Trophoblast cell (in vitro differentiated cells and primary cell): ENCODE measurements around the gene MYH13.
A peak's percentile ranks its signal among the peaks of the same experiment; 100 is the strongest.

Experiments
- DNase-seq, 2 donors: peaks; one replicate each; pipeline ENCODE4 v3.0.0-alpha.2; 2016
- H2AFZ ChIP-seq: 2 replicates; pipeline ENCODE4 v1.6.1; 2013; ENCODE audit warnings: low read length, moderate library complexity, mild to moderate bottlenecking; ENCODE audit not compliant: insufficient read depth, poor library complexity
- H2AK5ac ChIP-seq: 2 replicates; pipeline ENCODE4 v1.6.1; 2013; ENCODE audit warnings: mild to moderate bottlenecking, low read length
- H2BK120ac ChIP-seq: 2 replicates; pipeline ENCODE4 v1.6.1; 2013; ENCODE audit warnings: low read length, mild to moderate bottlenecking, moderate library complexity; ENCODE audit not compliant: insufficient read depth, poor library complexity
- H2BK12ac ChIP-seq: 2 replicates; pipeline ENCODE4 v1.6.1; 2013; ENCODE audit warnings: mild to moderate bottlenecking, low read length, moderate library complexity
- H2BK5ac ChIP-seq: 2 replicates; pipeline ENCODE4 v1.6.1; 2013; ENCODE audit warnings: low read length, low read depth, moderate library complexity, mild to moderate bottlenecking; ENCODE audit not compliant: poor library complexity
- H3K14ac ChIP-seq: 2 replicates; pipeline ENCODE4 v1.6.1; 2013; ENCODE audit warnings: mild to moderate bottlenecking, low read length
- H3K18ac ChIP-seq: 2 replicates; pipeline ENCODE4 v1.6.1; 2013; ENCODE audit warnings: mild to moderate bottlenecking, low read length
- H3K23ac ChIP-seq: 2 replicates; pipeline ENCODE4 v1.6.1; 2013; ENCODE audit warnings: low read length
- H3K27ac ChIP-seq: 2 replicates; pipeline ENCODE4 v1.5.1; 2013; ENCODE audit warnings: low read depth, mild to moderate bottlenecking, inconsistent platforms, low read length, moderate library complexity
- H3K27me3 ChIP-seq: 2 replicates; pipeline ENCODE4 v1.6.1; 2013; ENCODE audit warnings: inconsistent platforms, mild to moderate bottlenecking, low read length, moderate library complexity; ENCODE audit not compliant: insufficient read depth
- H3K36me3 ChIP-seq, 2 experiments: 1 replicate in 1 of 2; 2 replicates in 1 of 2; pipeline ENCODE4 v1.6.1; 2013; ENCODE audit warnings: low read length in 2 of 2, mild to moderate bottlenecking in 2 of 2, moderate library complexity in 1 of 2; ENCODE audit not compliant: insufficient read depth in 2 of 2, control insufficient read depth in 1 of 2
- H3K4ac ChIP-seq: 2 replicates; pipeline ENCODE4 v1.6.1; 2013; ENCODE audit warnings: low read depth, mild to moderate bottlenecking, low read length, moderate library complexity
- H3K4me1 ChIP-seq, 2 experiments: 1 replicate in 1 of 2; 2 replicates in 1 of 2; pipeline ENCODE4 v1.6.1; 2013; ENCODE audit warnings: low read length in 2 of 2, mild to moderate bottlenecking in 2 of 2, moderate library complexity in 1 of 2; ENCODE audit not compliant: insufficient read depth in 2 of 2, control insufficient read depth in 1 of 2
- H3K4me2 ChIP-seq: 2 replicates; pipeline ENCODE4 v1.6.1; 2013; ENCODE audit warnings: inconsistent platforms, mild to moderate bottlenecking, low read length, moderate library complexity
- H3K4me3 ChIP-seq: 2 replicates; pipeline ENCODE4 v1.5.1; 2013; ENCODE audit warnings: mild to moderate bottlenecking, low read depth, low read length, inconsistent platforms
- H3K79me1 ChIP-seq: one replicate; pipeline ENCODE4 v1.6.1; 2013; ENCODE audit warnings: low read length
- H3K79me2 ChIP-seq: 2 replicates; pipeline ENCODE4 v1.6.1; 2013; ENCODE audit warnings: low read length, mild to moderate bottlenecking; ENCODE audit not compliant: control insufficient read depth, insufficient read depth, poor library complexity
- H3K9ac ChIP-seq: 2 replicates; pipeline ENCODE4 v1.6.1; 2013; ENCODE audit warnings: mild to moderate bottlenecking, low read length
- H3K9me3 ChIP-seq: 2 replicates; pipeline ENCODE4 v1.6.1; 2013; ENCODE audit warnings: low read depth, mild to moderate bottlenecking, control low read depth, inconsistent platforms, low read length; ENCODE audit not compliant: insufficient read depth
- H4K12ac ChIP-seq: 2 replicates; pipeline ENCODE4 v1.6.1; 2013; ENCODE audit warnings: low read depth, mild to moderate bottlenecking, low read length, moderate library complexity
- H4K8ac ChIP-seq: 2 replicates; pipeline ENCODE4 v1.6.1; 2013; ENCODE audit warnings: low read depth, mild to moderate bottlenecking, low read length, moderate library complexity
- H4K91ac ChIP-seq: one replicate; pipeline ENCODE4 v1.6.1; 2013; ENCODE audit warnings: low read depth, mild to moderate bottlenecking, low read length, moderate library complexity
- WGBS: extraction: QIAGEN DNeasy Blood & Tissue Kit; methylation state at CpG from one replicate; pipeline ENCODE4 v1.1.7; 2013; ENCODE audit warnings: missing lambda C conversion rate; ENCODE audit not compliant: insufficient read length, insufficient coverage; ENCODE audit errors: extremely low coverage; 5-methylcytosine and 5-hydroxymethylcytosine counted together

MYH13 gene

DNA sequence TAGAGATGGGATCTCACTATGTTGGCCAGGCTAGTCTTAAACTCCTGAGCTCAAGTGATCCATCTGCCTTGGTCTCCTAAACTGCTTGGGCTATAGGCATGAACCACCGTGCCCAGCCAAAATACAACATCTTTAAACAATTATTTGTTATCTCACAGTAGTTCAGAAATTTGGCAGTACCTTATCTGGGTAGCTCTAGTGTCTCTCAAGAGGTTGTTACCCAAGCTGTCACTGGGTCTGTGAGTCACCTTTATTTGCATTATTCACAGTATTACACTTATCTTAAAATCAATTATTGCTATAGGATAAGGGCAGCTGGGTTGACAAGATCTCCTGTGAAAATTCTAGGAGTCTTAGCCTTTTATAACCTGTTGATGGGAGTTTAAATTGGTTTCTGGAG is 110.4 kb downstream of the MYH13 start:
- Histone ChIP-seq H3K9me3 (no peaks in the 10 kb centered on the region), H2BK12ac (no peak overlapping the region), H2BK5ac (no peak overlapping the region), H2BK120ac (no peak overlapping the region), H2AK5ac (no peak overlapping the region), H3K36me3 (no peaks in the 10 kb centered on the region), H3K79me2 (no peaks in the 10 kb centered on the region), H3K4ac (no peak overlapping the region), H3K27ac (no peak overlapping the region), H3K9ac (no peak overlapping the region), H4K8ac (no peak overlapping the region), H3K18ac (no peak overlapping the region), H3K23ac (no peak overlapping the region), H2AFZ (no peak overlapping the region), H3K14ac (no peak overlapping the region), H3K79me1 (no peaks in the 10 kb centered on the region), H4K91ac (no peak overlapping the region), H3K27me3 (no peaks in the 10 kb centered on the region), H3K4me1 (no peaks in the 10 kb centered on the region), H3K4me2 (no peak overlapping the region), H3K4me3 (no peak overlapping the region), H4K12ac (no peak overlapping the region)
- DNase-seq, result peak; percentile 53 to 81
- no CpG with 5 or more reads among the region's 1 CpG for WGBS

DNA sequence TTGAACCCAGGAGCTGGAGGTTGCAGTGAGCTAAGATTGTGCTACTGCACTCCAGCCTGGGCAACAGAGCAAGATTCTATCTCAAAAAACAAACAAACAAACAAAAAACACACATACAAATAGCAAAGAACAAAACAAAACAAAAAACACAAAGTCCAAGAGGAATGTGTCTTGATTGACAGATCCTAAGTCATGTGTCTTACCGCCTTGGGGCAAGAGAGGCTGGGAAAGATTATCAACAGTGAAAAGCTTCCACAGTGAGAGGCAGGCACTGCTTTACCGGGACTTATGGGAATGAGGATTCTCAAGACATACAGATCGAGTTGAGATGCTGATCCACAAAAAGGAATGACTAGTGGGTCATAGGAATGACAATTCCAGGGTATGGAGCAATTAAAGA is 111.7 kb downstream of the MYH13 start:
- no peak overlapping the region for H3K14ac ChIP-seq
- no peak overlapping the region for H3K23ac ChIP-seq
- no peak overlapping the region for H3K4me3 ChIP-seq
- no peaks in the 10 kb centered on the region for H3K9me3 ChIP-seq
- H3K79me1 ChIP-seq, result no peaks in the 10 kb centered on the region
- no CpG with 5 or more reads among the region's 3 CpGs for WGBS
- H3K27ac ChIP-seq, result no peak overlapping the region
- peak; percentile 56 to 73 for DNase-seq
- no peaks in the 10 kb centered on the region for H3K36me3 ChIP-seq
- H3K4me1 ChIP-seq, result no peaks in the 10 kb centered on the region
- no peak overlapping the region for H2AK5ac ChIP-seq
- H2BK120ac ChIP-seq, result no peak overlapping the region
- H2BK12ac ChIP-seq, result no peak overlapping the region
- no peaks in the 10 kb centered on the region for H3K79me2 ChIP-seq
- H3K4me2 ChIP-seq, result no peak overlapping the region
- no peak overlapping the region for H3K9ac ChIP-seq
- no peaks in the 10 kb centered on the region for H3K27me3 ChIP-seq
- H4K8ac ChIP-seq, result no peak overlapping the region
- no peak overlapping the region for H4K12ac ChIP-seq
- H3K4ac ChIP-seq, result no peak overlapping the region
- H2BK5ac ChIP-seq, result no peak overlapping the region
- no peak overlapping the region for H3K18ac ChIP-seq
- no peak overlapping the region for H2AFZ ChIP-seq
- H4K91ac ChIP-seq, result no peak overlapping the region

DNA sequence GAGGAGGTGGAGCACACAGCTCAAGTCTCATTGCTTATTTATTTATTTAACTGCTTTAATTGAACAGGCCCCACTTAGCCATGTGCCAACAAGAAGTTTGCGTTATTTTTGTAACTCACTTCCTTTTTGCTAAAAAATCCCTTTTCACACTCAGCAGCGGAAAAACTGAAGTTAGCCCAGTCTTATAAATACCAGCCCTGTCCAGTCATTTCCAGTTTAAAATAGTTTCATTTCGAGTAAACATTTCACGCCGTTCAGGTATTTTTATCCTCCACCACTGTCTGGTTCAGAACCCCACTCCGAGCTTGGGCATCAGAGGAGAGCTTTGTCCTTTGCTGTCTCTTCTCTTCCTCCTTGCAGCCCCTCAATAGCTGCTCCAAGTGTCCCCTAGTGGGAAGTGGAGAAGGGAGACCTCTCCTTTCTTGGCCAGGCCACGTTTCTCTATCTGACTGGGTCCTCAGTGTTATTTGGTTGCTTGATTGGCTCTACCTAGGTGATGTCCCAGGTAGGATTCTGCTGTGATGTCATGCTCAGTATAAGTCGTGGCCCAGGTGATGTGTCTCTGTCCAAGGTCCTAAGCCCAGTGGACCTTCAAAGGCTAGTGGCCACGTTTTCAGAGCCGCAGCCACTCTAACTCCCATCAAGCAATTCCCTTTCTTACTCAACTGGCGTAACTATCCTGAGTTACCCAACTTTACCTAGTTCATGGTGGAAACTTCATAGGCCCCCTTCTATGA is 121.4 kb downstream of the MYH13 start:
- Histone ChIP-seq H3K14ac (no peak overlapping the region), H4K12ac (no peak overlapping the region), H3K79me1 (no peaks in the 10 kb centered on the region), H3K4me1 (no peaks in the 10 kb centered on the region), H3K79me2 (no peaks in the 10 kb centered on the region), H3K18ac (no peak overlapping the region), H3K36me3 (no peaks in the 10 kb centered on the region), H3K27ac (no peak overlapping the region), H2BK120ac (no peak overlapping the region), H2AK5ac (no peak overlapping the region), H3K27me3 (no peaks in the 10 kb centered on the region), H4K91ac (no peak overlapping the region), H3K9ac (no peak overlapping the region), H3K4ac (no peak overlapping the region), H2BK5ac (no peak overlapping the region), H3K9me3 (peaks cover 1% of the 10 kb centered on the region), H3K23ac (no peak overlapping the region), H2AFZ (no peak overlapping the region), H2BK12ac (no peak overlapping the region), H4K8ac (no peak overlapping the region), H3K4me2 (no peak overlapping the region), H3K4me3 (no peak overlapping the region)
- no CpG with 5 or more reads among the region's 11 CpGs for WGBS
- DNase-seq, result peak in 1 of 2 donors; percentile 34
